NCI-H1694 (cell line): ENCODE results near the gene CGB1.
"Not testable (repeated sequence)": the region's sequence is repeated elsewhere in the genome, so short reads cannot be mapped to it uniquely, and the experiment has no call there.

Experiments
- DNase-seq: peaks from one replicate; lab custom pipeline; 2025; lab: John Stamatoyannopoulos, UW

CGB1 gene

DNA sequence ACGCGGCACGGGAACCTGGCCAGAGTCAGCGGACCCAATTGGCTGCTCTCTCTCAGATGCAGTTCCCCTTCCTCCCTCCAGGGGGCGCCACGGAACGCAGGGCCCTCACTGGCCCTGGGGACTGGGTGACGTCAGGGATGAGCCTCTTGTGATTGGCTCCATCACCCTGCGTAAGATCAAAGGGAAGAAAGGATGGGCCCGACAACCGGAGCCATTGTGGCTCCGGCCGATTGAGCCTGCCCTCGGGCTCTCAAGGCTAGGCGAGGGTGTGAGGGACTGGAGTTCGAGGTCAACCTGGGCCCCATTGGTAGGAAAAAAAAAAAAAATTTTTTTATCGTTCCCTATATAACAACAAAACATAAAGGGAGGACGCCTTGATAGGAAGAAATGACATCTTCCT is at the start of gene CGB1:
Gene CGB1 (minus strand): TSS at position 81 of the 400 bp plus-strand sequence. CDS start 184 bp downstream, outside the sequence.
- DNase-seq, result peak; percentile 96

DNA sequence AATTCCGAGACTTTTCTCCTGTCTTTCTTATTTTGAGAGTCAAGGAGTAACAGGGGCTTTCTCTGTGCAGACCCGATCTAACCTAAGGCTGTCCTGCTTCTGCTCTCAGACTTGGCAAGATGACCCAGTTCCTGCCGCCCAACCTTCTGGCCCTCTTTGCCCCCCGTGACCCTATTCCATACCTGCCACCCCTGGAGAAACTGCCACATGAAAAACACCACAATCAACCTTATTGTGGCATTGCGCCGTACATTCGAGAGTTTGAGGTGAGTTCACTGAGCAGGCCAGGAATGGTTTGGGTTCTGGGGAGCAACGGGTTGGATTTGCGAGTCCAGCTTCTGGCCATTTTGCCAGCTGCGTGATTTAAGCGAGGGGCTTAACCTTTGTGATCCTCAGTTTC is 49.6 kb upstream of the CGB1 start:
- no peak for DNase-seq

DNA sequence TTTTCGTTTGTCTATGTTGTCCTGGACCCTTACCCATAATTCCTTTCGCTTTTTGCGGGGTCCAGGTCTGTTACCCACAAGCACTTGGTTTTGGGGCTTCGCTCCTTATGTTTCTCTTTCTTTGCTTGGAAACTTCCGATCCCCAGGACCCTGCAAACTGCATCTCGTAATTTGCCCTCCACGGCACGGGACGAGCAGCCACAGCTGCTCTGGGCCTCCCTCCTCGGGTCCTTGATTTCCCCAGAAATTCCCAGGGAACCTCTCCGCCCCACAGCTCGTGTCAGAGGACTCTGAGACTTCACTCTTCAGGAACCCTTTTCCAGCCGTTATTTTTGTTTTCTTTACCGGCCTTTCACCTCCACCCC is 49.2 kb upstream of the CGB1 start:
- DNase-seq, result no peak

DNA sequence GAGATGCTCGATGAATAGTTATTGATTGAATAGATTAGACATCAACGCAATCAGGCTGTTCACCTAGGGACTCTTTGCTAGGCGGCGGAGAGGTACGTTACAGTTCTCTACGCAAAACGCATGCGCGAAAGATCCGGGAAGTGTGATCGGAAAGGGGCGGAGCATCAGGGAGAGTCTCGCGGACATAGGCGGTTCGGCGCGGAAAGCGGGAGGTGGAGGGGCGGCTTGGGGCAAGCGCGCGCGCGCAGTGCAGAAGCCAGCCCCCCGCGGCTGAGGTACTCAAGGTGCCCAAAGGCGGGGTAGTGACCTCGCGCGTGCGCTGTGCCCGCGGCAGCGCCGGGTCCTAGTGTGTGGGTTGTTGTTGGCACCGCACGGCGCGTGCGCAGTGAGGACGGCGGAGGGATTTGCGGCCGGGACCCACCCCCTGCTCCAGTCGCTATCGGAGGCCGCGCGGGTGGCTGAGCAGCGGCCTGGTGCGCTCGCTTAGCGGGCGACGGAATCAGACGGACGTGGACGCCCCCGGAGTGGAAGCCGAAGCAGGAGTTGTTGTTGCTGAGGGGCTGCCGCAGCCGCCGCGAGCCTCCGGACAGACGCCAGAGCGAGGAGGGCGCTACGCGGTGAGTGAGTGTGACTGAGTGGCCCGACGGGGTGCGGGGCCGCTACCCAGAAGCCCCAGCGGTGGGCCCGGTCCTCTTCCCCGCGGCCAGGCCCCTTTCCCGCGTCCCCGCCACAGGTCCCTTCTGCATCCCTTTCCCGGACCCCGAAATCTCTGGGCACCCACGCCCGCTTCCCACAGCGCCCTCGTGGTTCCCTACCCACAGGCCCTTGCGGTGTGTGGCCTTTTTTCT is 48.5 kb upstream of the CGB1 start, which contains the start of gene SNRNP70:
Gene SNRNP70 (plus strand): TSS at position 432 of the 848 bp plus-strand sequence. CDS start 964 bp downstream, outside the sequence.
- peak; percentile 99 for DNase-seq

DNA sequence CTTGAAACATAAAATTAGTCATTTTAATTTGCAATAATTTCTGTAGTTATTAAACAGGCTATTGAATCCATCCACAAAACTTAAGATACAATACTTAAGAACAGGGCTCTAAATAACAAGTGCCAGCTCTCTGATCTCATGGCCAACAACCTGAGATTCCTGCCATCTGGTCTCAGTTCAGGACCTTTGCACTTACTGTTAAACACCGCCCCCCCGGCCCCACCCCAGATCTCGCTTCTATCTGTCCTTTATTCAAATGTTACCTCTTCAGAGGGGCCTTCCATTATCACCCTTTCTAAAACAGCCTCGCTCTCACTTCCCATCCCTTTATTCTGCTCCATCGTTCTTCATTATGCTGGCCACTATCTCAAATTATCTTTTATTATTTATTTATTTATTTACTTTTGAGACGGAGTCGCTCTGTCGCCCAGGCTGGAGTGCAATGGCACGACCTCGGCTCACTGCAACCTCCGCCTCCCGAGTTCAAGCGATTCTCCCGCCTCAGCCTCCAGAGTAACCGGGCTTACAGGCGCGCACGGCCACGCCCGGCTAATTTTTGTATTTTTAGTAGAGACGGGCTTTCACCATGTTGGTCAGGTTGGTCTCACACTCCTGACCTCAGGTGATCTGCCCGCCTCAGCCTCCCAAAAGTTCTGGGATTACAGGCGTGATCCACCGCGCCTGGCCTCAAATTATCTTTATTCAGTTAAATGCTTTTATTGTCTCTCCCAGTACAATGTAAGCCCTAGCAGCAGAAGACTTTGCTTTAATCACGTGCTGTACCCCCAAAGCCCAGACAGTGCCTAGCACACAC is 47.7 kb upstream of the CGB1 start:
- no peak for DNase-seq

DNA sequence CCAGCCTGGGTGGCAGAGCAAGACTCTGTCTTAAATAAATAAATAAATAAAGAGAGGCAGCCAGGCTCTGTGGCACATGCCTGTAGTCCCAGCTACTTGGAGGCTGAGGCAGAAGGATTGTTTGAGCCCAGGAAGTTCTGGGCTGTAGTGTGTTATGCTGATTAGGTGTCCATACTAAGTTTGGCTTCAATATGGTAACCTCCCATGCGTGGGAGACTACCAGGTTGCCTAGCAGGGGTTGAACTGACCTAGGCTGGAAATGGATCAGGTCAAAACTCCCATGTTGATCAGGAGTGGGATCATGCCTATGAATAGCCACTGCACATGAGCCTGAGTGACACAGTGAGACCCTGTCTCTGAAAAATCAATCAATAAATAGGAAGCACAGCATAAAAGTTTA is 44.6 kb upstream of the CGB1 start:
- DNase-seq, result no peak

DNA sequence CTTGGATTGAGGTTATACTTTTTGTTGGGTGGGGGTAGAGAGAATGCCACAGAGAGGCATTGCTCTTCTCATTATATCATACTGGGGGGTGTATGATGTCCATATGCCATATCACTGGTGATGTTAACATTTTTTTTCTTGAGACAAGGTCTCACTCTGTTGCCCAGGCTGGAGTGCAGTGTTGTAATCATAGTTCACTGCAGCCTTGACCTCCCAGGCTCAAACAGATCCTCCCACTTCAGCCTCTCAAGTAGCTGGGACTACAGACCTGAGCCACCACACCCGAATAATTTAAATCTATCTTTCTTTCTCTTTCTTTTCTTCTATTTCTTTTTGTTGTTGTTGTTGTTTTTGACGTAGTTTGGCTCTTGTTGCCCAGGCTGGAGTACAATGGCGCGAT is 43.7 kb upstream of the CGB1 start:
- DNase-seq, result no peak

DNA sequence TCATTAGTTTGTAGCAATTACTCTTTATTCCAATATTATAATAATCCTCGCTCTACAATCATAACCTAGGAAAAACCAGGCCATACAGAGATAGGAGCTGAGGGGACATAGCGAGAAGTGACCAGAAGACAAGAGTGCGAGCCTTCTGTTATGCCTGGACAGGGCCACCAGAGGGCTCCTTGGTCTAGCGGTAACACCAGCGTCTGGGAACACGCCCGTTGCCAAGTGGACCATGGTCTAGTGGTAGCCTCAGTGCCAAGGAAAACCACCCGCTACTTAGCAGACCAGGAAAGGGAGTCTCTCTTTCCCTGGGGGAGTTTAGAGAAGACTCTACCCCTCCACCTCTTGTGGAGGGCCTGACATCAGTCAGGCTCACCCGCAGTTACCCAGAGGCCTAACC is 38.2 kb upstream of the CGB1 start:
- DNase-seq, result not testable (repeated sequence)

DNA sequence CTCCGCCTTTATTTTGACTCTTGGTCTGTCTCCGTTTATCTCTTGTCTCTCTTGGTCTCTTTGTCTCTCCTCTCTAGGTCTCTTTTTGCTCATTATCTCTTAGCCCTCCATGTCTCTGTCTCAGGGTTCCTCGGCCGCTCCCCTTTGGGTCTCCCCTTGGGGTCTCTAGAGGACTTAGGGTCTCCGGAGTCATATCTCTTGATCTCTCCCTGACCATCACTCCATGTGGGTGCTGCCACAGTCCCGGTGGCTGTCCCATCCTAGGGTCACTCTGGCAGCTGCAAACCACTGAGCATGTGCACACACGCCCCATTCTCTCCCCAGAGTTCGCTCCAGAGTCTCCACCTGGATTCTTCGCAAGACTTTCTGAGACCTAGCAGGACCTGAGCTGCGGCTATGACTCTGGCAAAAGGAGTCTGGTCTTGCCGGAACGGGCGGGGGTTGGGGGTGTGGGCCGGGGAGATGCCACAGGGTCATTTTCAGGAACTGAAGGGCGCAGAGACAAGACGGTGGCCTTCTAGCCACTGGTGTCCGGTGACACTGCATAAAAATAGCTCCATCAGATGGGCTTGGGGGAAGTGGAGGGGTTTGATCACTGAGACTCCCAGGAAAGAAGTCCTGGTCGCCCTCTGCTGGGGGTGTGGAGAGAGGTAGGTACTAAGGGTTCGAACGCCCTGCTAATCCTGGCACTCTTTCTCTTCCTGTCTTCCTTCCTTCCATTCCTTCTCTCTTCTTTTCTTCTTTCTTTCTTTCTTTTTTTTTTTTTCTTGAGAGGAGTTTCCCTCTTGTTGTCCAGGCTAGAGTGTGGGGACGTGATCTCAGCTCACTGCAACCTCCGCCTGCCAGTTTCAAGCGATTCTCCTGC is 37.1 kb upstream of the CGB1 start:
- DNase-seq, result peak; percentile 59

DNA sequence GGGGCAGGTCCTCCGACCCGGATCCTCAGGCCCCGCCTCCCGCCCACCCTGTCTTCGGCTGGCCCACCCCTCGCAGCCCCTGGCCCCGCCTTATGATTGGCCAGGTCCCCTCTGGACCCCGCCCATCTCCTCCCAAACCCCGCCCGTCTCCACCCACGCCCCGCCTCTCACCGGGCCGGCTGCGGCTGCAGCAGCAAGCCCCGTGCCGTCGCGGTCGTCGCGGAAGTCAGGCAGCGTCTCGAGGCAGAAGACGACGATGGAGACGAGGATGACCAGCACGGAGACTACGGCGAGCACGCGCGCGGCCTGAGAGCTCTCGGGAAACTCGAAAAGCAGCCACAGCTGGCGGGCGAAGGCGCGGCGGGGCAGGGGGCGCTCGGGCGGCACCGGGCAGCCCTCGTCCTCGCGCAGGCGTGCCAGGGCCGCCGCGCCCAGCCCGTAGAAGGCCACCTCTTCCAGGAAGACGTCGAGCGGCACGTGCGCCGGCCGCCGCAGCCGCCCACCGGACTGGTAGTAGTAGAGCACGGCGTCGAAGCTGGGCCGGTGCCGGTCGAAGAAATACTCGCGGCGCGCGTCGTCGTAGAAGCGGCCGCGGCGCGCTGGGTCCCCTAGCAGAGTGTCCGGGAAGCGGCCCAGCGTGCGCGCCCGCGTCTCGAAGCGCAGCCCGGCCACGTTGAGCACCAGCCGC is 35.3 kb upstream of the CGB1 start:
- no peak for DNase-seq

DNA sequence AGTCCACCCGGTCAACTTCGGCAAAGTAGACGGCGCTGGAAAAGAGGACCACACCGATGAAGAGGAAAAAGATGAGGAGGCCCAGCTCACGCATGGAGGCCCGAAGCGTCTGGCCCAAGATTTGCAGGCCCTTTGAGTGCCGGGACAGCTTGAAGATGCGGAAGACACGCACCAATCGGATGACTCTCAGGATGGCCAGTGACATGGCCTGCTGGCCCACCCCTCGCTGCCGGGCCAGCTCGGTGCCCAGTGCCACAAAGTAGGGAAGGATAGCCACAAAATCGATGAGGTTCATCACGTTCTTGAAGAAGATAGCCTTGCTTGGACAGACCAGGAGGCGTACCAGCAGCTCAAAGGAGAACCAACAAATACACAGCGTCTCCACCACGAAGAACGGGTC is 33.7 kb upstream of the CGB1 start:
- no peak for DNase-seq

DNA sequence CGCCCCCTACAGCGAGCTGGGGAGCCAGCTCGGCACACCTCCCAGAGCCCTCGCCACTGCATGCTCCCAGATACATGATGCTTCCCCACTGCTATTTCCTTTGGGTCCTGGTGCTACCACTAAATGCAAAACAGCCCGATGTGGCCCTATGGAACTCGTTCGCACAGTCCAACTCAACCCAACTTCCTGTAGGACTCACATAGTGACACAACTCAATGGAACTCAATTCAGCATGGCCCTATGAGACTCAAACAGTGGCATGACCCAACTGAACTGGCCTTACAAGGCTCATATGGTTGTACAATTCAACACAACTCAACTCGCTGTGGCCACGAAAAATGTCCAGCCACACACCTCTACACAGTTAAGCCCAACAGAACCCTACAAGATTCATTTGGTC is 32.3 kb upstream of the CGB1 start:
- no peak for DNase-seq

DNA sequence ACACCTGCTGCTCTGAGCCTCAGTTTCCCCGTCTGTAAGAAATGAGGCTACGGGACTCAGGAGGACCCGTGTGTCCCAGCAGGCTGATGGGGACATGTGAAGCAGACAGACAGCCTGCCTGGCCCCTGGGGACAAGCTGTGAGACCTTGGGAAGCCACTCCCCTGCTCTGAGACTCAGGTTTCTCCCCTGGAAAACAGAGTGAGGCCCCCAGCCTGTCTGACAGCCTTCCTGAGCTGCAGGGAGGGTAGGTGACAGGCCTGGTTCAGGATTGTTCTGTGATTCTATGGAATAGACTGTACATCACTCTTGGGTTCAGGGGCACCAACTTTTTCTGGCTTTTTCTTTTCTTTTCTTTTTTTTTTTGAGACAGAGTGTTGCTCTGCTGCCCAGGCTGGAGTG is 30.9 kb upstream of the CGB1 start:
- DNase-seq, result no peak

DNA sequence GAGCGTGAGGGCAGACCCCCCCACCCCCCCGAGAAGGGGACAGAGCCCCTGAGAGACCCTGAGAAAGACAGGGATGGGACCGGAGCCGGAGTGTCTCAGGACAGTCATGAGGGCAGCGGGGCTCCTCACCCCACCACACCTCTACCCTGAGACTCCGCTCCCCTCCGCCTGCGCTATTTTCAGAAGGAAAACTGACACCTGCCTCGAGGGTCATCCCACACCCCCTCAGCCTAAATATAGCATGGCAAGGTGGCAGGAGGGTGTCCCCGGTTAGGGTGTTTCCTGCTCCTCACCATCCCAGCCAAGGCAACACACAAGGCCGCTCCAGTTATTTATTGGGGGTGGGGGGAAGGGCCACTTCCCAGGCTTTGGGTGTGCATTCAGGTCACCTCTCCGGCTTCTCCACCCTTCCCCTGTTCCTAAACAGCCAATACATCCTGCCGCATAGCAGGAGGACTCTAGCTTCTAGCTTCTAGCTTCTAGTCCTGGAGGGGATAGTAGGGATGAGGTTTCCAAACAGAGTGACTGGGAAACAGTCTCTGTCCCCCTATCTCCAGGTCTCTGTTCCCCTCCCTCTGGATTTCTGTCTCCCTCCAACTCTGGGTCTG is 29.3 kb upstream of the CGB1 start:
- DNase-seq, result no peak

DNA sequence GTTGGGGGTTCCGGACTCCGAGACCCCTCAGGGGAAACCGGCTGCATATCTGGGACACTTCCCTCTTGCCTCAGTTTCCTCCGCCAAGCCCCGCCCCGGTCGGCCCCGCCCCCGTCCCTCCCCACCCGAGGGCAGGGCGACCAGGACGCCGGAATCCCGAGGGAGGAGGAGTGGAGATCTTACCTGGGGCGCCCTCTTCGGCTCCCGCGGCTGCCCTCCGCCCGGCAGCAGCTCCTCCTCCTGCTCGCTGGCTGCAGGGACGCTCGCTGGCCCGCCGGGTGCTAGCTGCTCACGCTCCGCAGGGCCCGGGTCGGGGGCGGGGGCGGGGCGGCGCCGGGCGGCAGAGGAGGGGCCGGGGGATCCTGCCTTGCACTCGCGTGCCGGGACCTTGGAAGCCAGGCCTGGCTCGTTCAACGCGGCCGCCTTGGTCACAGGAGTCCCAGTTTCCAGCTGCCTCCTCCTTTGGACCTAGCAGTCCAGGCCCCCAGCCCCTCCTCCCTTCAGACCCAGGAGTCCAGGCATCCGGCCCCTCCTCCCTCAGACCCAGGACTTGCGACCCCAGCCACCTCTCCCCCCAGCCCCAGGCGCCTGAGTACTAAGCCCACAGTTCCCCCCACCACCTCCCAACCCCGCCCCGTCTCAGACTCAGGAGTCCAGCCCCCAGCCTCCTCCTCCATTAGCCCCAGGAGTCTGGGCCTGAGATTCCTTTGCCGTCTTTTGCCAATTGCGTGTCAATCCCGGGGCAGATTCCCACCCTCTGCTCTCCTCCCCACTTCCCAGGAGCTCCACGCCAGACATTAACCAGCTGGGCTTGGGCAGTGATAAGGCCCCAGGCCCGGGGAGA is 28.3 kb upstream of the CGB1 start, which contains the start of gene NTF4:
Gene NTF4 (minus strand): TSS at position 51 of the 844 bp plus-strand sequence. CDS start 2,821 bp downstream, outside the sequence.
- no peak for DNase-seq

DNA sequence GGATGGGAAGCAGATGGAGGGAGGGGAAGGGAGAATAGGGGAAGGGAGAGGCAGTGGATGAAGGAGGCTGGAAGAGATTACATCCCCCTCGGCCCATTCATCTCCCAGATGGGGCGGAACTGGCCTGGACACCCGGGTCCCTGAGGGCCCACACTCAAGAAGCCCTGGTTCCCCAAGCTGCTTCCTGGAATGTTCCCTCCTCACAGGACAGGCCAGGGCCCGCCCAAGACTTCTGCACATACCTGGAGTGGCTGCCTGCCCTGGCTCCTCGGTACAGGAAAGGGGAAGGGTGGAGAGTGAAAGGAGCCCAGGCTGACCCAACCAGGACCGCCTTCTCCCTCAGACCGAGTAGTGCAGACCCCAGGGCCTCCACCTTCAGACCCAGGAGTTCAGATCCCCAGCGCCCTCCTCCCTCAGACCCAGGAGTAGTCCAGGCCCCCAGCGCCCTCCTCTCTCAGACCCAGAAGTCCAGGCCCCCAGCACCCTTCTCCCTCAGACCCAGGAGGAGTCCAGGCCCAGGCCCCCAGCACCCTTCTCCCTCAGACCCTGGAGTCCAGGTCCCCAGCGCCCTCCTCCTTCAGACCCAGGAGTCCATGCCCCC is 27.4 kb upstream of the CGB1 start:
- no peak for DNase-seq

DNA sequence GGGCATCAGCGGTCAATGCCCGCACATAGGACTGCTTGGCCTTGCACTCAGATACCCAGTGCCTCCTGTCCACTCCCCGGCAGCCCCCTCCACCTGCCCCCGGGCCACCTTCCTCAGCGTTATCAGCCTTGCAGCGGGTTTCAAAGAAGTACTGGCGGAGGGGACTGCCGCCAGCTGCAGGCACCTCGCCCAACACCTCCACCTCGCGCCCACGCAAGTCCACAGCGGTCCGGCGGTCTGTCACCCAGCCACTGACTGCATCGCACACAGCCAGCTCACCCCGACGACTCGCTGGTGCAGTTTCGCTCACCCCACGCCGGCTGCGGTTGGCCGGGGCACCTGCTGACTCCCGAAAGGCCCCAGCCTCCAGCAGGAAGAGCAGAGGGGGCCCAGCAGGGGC is 24.8 kb upstream of the CGB1 start:
- DNase-seq, result no peak

DNA sequence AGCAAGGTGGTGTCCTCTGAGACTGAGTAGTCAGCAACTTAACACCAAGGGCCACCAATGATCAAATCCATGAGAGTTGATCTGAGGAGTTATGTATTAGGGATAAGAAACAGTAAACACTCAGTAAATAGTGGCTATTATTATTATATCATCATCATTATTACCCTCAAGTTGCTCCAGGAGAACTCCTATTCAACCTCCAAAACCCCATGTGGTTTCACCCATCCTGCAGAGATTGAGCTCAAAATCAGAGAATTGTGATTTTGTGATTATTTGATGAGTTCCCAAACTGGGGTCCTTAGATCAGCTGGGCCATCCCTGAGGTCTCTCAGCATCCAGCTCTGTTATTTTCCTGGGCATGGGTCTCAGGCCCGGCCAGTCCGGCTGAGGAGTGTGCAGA is 24.3 kb upstream of the CGB1 start:
- no peak for DNase-seq

DNA sequence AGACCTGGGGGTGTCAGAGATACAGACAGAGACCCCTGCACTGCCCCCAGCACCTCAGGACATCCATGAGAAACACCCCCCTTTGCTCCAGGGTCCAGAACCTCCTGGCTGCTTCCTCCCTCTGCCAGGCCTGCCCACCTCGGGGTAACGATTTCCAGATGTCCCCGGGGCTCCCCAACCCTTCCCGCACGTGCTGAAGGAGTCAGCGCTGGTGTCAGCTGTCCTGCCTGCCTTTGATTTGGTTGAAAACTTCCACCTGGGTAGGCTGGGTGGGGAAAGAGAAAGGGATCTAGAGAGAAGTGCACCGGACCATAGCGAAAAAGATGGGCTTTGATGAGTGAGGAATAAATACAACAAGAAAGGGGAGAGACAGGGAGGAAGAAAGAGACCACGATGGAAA is 22.4 kb upstream of the CGB1 start:
- no peak for DNase-seq

DNA sequence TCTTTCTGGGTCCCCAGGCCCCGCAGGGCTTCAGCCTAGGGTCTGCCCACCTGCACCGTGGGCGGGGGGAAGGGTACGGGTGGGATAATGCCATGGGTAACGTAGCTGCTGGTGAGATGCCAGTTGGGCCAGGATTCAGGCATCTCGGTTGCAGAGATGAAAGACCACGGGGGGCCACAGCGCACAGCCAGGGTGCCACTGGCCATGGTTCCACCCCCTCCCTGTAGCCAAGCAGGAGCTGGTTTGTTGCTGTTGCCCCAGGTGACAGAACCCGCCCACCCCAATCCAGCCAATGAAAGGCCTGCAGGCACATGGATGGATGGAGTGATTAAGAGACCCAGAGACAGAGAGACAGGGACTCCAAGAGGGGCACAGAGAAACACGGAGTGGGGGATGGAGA is 21.9 kb upstream of the CGB1 start:
- DNase-seq, result no peak
